Upper lobe of left lung (tissue), 4 donors: ENCODE results near the gene TCF7L1.

ENCODE experiments used
- POLR2A ChIP-seq, 4 donors: fragments of 450-650 bp; IDR thresholded peaks; one replicate each; pipeline ENCODE4 v1.5.1; 2016 to 2017; ENCODE audit warnings: antibody characterized with exemption in 4 of 4, mild to moderate bottlenecking in 2 of 4
- POLR2AphosphoS5 ChIP-seq, 2 donors: sonication (generic); formaldehyde crosslinking; IDR thresholded peaks; one replicate each; pipeline ENCODE4 v1.5.1; 2017; ENCODE audit warnings: antibody characterized with exemption in 2 of 2
- TF ChIP-seq, protein P1 (sequence below), 6 experiments: fragments of 450-650 bp in 4 of 6; fragments of 200-600 bp in 2 of 6; sonication (generic) in 2 of 6; IDR thresholded peaks; one replicate each; pipeline ENCODE4 v1.5.1; 2016 to 2019; ENCODE audit warnings: antibody characterized with exemption in 6 of 6

DNA sequence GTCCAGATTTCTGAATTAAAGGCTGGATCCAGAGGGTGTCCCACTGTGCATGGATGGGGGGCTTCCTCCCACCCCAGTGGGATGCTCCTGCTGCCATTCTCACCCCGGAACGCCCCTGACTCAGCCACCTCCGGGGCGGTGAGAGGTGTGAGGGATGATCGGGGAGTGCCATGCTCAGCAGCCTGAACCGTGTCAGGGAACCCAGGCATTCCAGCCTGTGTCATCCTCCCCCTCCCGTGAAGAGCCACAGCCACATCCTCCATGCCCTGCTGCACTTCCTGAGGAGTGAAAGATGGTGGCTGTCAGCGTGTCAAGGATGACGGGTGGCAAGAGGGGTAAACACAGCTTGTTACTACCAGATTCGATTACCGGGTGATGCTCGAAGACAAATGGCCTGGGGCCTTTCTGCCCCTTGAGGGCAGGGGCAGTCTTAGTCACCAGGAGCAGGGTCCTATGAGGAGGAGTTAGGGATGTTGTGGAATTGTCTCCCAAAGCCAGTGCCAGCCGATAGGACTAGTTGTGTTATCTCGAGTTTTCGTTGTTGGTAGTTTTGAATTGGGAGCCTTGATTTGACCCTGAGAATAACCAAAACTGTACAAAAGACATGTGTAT lies 80.8 kb downstream of the TCF7L1 start:
- TF ChIP-seq POLR2AphosphoS5 (IDR thresholded peaks at IDR 0.05) (no peak), POLR2A (IDR thresholded peaks at IDR 0.05) (no peak)
- TF ChIP-seq, protein P1, sequence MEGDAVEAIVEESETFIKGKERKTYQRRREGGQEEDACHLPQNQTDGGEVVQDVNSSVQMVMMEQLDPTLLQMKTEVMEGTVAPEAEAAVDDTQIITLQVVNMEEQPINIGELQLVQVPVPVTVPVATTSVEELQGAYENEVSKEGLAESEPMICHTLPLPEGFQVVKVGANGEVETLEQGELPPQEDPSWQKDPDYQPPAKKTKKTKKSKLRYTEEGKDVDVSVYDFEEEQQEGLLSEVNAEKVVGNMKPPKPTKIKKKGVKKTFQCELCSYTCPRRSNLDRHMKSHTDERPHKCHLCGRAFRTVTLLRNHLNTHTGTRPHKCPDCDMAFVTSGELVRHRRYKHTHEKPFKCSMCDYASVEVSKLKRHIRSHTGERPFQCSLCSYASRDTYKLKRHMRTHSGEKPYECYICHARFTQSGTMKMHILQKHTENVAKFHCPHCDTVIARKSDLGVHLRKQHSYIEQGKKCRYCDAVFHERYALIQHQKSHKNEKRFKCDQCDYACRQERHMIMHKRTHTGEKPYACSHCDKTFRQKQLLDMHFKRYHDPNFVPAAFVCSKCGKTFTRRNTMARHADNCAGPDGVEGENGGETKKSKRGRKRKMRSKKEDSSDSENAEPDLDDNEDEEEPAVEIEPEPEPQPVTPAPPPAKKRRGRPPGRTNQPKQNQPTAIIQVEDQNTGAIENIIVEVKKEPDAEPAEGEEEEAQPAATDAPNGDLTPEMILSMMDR (IDR thresholded peaks at IDR 0.05): no peak
